UCSD-AML1 (cell line): Measurements from ENCODE around the gene COX4I2.

Source experiments
- DNase-seq: peaks from one replicate; lab custom pipeline; 2025; ENCODE audit not compliant: unreplicated experiment; lab: John Stamatoyannopoulos, UW

The COX4I2 gene

GRCh38 chr20:31693987-31694661 is 56.4 kb downstream of the COX4I2 start:
- DNase-seq: no peak
